SH-SY5Y (cell line): Measurements from ENCODE around the gene ASIC3.

ENCODE experiments used
- GATA2 ChIP-seq: IDR thresholded peaks from 2 replicates; pipeline ENCODE4 v1.6.1; 2011; ENCODE audit warnings: mild to moderate bottlenecking, low read depth, low read length
- GATA3 ChIP-seq: IDR thresholded peaks from 2 replicates; pipeline ENCODE4 v1.6.1; 2011; ENCODE audit warnings: low read depth, mild to moderate bottlenecking, low read length, moderate library complexity

Gene ASIC3

GRCh38 chr7:151056666-151057505 is 8.6 kb downstream of the ASIC3 start:
- TF ChIP-seq GATA2 (no peak), GATA3 (no peak)

- TF ChIP-seq GATA3, result no peak
- no peak for TF ChIP-seq GATA2
Observed at GRCh38 chr7:151057506-151057988, 9.2 kb downstream of the ASIC3 start, which contains the start of gene CDK5. CDK5 (minus strand) TSS chr7:151057897; CDS start chr7:151057848, 49 bp downstream.

GRCh38 chr7:151057989-151058780 is 9.9 kb downstream of the ASIC3 start:
- TF ChIP-seq GATA3, result no peak
- no peak for TF ChIP-seq GATA2

- TF ChIP-seq GATA3 (no peak), GATA2 (no peak)
Observed at GRCh38 chr7:151058781-151059366, 10.5 kb downstream of the ASIC3 start.

- TF ChIP-seq GATA3 (no peak), GATA2 (no peak)
Observed at GRCh38 chr7:151059367-151060112, 11.2 kb downstream of the ASIC3 start, which contains the start of gene SLC4A2. SLC4A2 (plus strand) TSS chr7:151059589; CDS start chr7:151061988, 2,399 bp downstream.

- no peak for TF ChIP-seq GATA2
- TF ChIP-seq GATA3, result no peak
Observed at GRCh38 chr7:151060113-151060415, 11.7 kb downstream of the ASIC3 start.

- no peak for TF ChIP-seq GATA3
- TF ChIP-seq GATA2, result no peak
Observed at GRCh38 chr7:151060416-151061212, 12.3 kb downstream of the ASIC3 start.

- TF ChIP-seq GATA2, result no peak
- no peak for TF ChIP-seq GATA3
Observed at GRCh38 chr7:151061213-151062110, 13.1 kb downstream of the ASIC3 start.

- no peak for TF ChIP-seq GATA3
- TF ChIP-seq GATA2, result no peak
Observed at GRCh38 chr7:151062111-151062398, 13.7 kb downstream of the ASIC3 start.

- TF ChIP-seq GATA2, result no peak
- no peak for TF ChIP-seq GATA3
Observed at GRCh38 chr7:151062399-151063211, 14.3 kb downstream of the ASIC3 start.

GRCh38 chr7:151063212-151063561 is 14.9 kb downstream of the ASIC3 start:
- no peak for TF ChIP-seq GATA3
- no peak for TF ChIP-seq GATA2
